Stomach (tissue), 4 donors: Measurements from ENCODE around the gene SIT1.

Source experiments
- POLR2A ChIP-seq, 4 donors: fragments of 450-650 bp; IDR thresholded peaks; one replicate each; pipeline ENCODE4 v1.6.1; 2016; ENCODE audit warnings: antibody characterized with exemption in 4 of 4, control low read depth in 2 of 4, mild to moderate bottlenecking in 1 of 4, moderate library complexity in 1 of 4
- POLR2AphosphoS5 ChIP-seq, 3 donors: sonication (generic); formaldehyde crosslinking; IDR thresholded peaks; one replicate each; pipeline ENCODE4 v1.6.1; 2016; ENCODE audit warnings: antibody characterized with exemption in 3 of 3
- TF ChIP-seq, protein P1 (sequence below), 7 experiments: fragments of 450-650 bp in 4 of 7; fragments of 200-600 bp in 3 of 7; sonication (generic) in 3 of 7; IDR thresholded peaks; one replicate each; pipeline ENCODE4 v1.5.1; 2016 to 2019; ENCODE audit warnings: antibody characterized with exemption in 7 of 7, control low read depth in 2 of 7, mild to moderate bottlenecking in 1 of 7

- TF ChIP-seq POLR2AphosphoS5 (IDR thresholded peaks at IDR 0.05) (no peak), POLR2A (IDR thresholded peaks at IDR 0.05) (no peak)
- TF ChIP-seq, protein P1, sequence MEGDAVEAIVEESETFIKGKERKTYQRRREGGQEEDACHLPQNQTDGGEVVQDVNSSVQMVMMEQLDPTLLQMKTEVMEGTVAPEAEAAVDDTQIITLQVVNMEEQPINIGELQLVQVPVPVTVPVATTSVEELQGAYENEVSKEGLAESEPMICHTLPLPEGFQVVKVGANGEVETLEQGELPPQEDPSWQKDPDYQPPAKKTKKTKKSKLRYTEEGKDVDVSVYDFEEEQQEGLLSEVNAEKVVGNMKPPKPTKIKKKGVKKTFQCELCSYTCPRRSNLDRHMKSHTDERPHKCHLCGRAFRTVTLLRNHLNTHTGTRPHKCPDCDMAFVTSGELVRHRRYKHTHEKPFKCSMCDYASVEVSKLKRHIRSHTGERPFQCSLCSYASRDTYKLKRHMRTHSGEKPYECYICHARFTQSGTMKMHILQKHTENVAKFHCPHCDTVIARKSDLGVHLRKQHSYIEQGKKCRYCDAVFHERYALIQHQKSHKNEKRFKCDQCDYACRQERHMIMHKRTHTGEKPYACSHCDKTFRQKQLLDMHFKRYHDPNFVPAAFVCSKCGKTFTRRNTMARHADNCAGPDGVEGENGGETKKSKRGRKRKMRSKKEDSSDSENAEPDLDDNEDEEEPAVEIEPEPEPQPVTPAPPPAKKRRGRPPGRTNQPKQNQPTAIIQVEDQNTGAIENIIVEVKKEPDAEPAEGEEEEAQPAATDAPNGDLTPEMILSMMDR (IDR thresholded peaks at IDR 0.05) = no peak
Observed at GRCh38 chr9:35618325-35618727, 32.4 kb downstream of the SIT1 start, which contains the start of gene CD72.
